GM23248 (cell line): Measurements from ENCODE around the gene ADAD2. TPM values are rescaled to one million over a fixed set of nuclear protein-coding genes. Genes with fewer than 3 reads are reported as not detected.

Experiments used
- DNase-seq: peaks from one replicate; pipeline ENCODE4 v3.0.0-alpha.2; 2015
- H2AFZ ChIP-seq: fragments of 200-600 bp; sonication (generic); 2 replicates; pipeline ENCODE4 v1.6.1; 2016; ENCODE audit warnings: antibody characterized with exemption
- H3F3A ChIP-seq: fragments of 200-600 bp; sonication (generic); 2 replicates; pipeline ENCODE4 v1.6.1; 2016; ENCODE audit warnings: mild to moderate bottlenecking, antibody characterized with exemption, mixed run types; ENCODE audit not compliant: insufficient read depth
- H3K27ac ChIP-seq: fragments of 200-600 bp; sonication (generic); 2 replicates; pipeline ENCODE4 v1.5.1; 2016; ENCODE audit warnings: mild to moderate bottlenecking
- H3K27me3 ChIP-seq: fragments of 200-600 bp; sonication (generic); replicated peaks from 2 replicates; pipeline ENCODE4 v1.6.1; 2016; ENCODE audit warnings: mild to moderate bottlenecking; ENCODE audit not compliant: insufficient read depth
- H3K36me3 ChIP-seq: fragments of 200-600 bp; sonication (generic); 2 replicates; pipeline ENCODE4 v1.6.1; 2016; ENCODE audit warnings: low read depth, mild to moderate bottlenecking
- H3K4me1 ChIP-seq: fragments of 200-600 bp; sonication (generic); 2 replicates; pipeline ENCODE4 v1.6.1; 2016; ENCODE audit warnings: mild to moderate bottlenecking; ENCODE audit not compliant: insufficient read depth
- H3K4me2 ChIP-seq: fragments of 200-600 bp; sonication (generic); one replicate; pipeline ENCODE4 v1.6.1; 2016; ENCODE audit warnings: mild to moderate bottlenecking; ENCODE audit not compliant: unreplicated experiment
- H3K4me3 ChIP-seq: fragments of 200-600 bp; sonication (generic); 2 replicates; pipeline ENCODE4 v1.5.1; 2016; ENCODE audit warnings: mild to moderate bottlenecking
- H3K79me2 ChIP-seq: fragments of 200-600 bp; sonication (generic); 2 replicates; pipeline ENCODE4 v1.6.1; 2016; ENCODE audit warnings: mild to moderate bottlenecking; ENCODE audit not compliant: insufficient read depth
- H3K9ac ChIP-seq: fragments of 200-600 bp; sonication (generic); 2 replicates; pipeline ENCODE4 v1.6.1; 2016; ENCODE audit warnings: mild to moderate bottlenecking
- H3K9me2 ChIP-seq: fragments of 200-600 bp; sonication (generic); 2 replicates; pipeline ENCODE4 v1.6.1; 2016; ENCODE audit warnings: mixed run types, mild to moderate bottlenecking, moderate library complexity; ENCODE audit not compliant: insufficient read depth
- H3K9me3 ChIP-seq: fragments of 200-600 bp; sonication (generic); one replicate; pipeline ENCODE4 v1.6.1; 2017; ENCODE audit warnings: low read depth
- H4K20me1 ChIP-seq: fragments of 200-600 bp; sonication (generic); 2 replicates; pipeline ENCODE4 v1.6.0; 2016; ENCODE audit not compliant: insufficient read depth
- EZH2 ChIP-seq: fragments of 200-600 bp; sonication (generic); IDR thresholded peaks from 2 replicates; pipeline ENCODE4 v1.6.1; 2018; ENCODE audit warnings: antibody characterized with exemption, mild to moderate bottlenecking; ENCODE audit not compliant: insufficient read depth, poor library complexity, severe bottlenecking
- EZH2phosphoT487 ChIP-seq: fragments of 200-600 bp; sonication (generic); IDR thresholded peaks from 2 replicates; pipeline ENCODE4 v1.6.1; 2018; ENCODE audit warnings: antibody characterized with exemption, moderate library complexity, mild to moderate bottlenecking, low read depth; ENCODE audit not compliant: insufficient read depth
- WGBS, 2 experiments: methylation state at CpG; one replicate each; pipeline ENCODE4 v1.1.6; 2015 to 2017; ENCODE audit warnings: low lambda C conversion rate in 2 of 2, low coverage in 1 of 2; ENCODE audit errors: missing lambda C conversion rate in 2 of 2; 5-methylcytosine and 5-hydroxymethylcytosine counted together
- in situ Hi-C: fragments of 300-500 bp; cut with MboI; formaldehyde crosslinking; loops from 2 replicates; pipeline ENCODE4 v1.15.0; 2020
- polyA plus RNA-seq: library from polyadenylated mRNA; unstranded; fragments of >200 nt; fragmentation: Nextera tagmentation; extraction: Ambion mirVana; gene quantifications from 2 replicates; pipeline ENCODE4 v1.2.1, GENCODE V29; 2016
- total RNA-seq: library from RNA; depleted of rRNA; stranded (reverse); fragments of >200 nt; shearing (Covaris generic); gene quantifications from 2 replicates; pipeline ENCODE4 v1.2.3, GENCODE V29; 2014; rRNA removed

The ADAD2 gene
- total and polyA plus RNA-seq, 2 experiments from 2014 or later, result not detected

GRCh38 chr16:84245956-84246678, 55.2 kb downstream of the ADAD2 start:
- H3K9me3 ChIP-seq, result no peaks in the 10 kb centered on the region
- no peak overlapping the region for H2AFZ ChIP-seq
- no peak overlapping the region for H3K9ac ChIP-seq
- H4K20me1 ChIP-seq, result no peaks in the 10 kb centered on the region
- no peak overlapping the region for H3K27ac ChIP-seq
- H3K9me2 ChIP-seq, result no peaks in the 10 kb centered on the region
- H3K4me3 ChIP-seq, result no peak overlapping the region
- in situ Hi-C loops, result no loop called here
- peaks cover 6% of the 10 kb centered on the region; the same call in 1 of the 2 replicates for H3K4me1 ChIP-seq
- no peaks in the 10 kb centered on the region for H3K36me3 ChIP-seq
- 40 to 47% methylated on average over 10 of the region's 10 CpGs for WGBS, 2 experiments
- no peak for DNase-seq
- no peaks in the 10 kb centered on the region for H3K79me2 ChIP-seq
- no peak overlapping the region for H3K4me2 ChIP-seq
- H3K27me3 ChIP-seq, result peaks cover 21% of the 10 kb centered on the region
- H3F3A ChIP-seq, result no peaks in the 10 kb centered on the region
- TF ChIP-seq EZH2 (no peak), EZH2phosphoT487 (no peak)

- H4K20me1 ChIP-seq, result no peaks in the 10 kb centered on the region
- in situ Hi-C loops, result no loop called here
- H3K4me2 ChIP-seq, result no peak overlapping the region
- no peak overlapping the region for H3K27ac ChIP-seq
- peaks cover 16% of the 10 kb centered on the region for H3K27me3 ChIP-seq
- H3K9me3 ChIP-seq, result no peaks in the 10 kb centered on the region
- no peaks in the 10 kb centered on the region for H3K79me2 ChIP-seq
- H3K9me2 ChIP-seq, result no peaks in the 10 kb centered on the region
- H3K4me1 ChIP-seq, result peaks cover 6% of the 10 kb centered on the region; the same call in 1 of the 2 replicates
- H3K9ac ChIP-seq, result no peak overlapping the region
- no peaks in the 10 kb centered on the region for H3K36me3 ChIP-seq
- DNase-seq, result no peak
- TF ChIP-seq EZH2, result no peak
- no peak for TF ChIP-seq EZH2phosphoT487
- H2AFZ ChIP-seq, result no peak overlapping the region
- 50 to 55% methylated on average over 5 of the region's 5 CpGs for WGBS, 2 experiments
- no peaks in the 10 kb centered on the region for H3F3A ChIP-seq
- no peak overlapping the region for H3K4me3 ChIP-seq
These were observed 55.7 kb downstream of the ADAD2 start for GRCh38 chr16:84246679-84247077.

Other genes with a start within 250 kb of the ADAD2 start
- gene OSGIN1, start 237.9 kb upstream of the ADAD2 start, total RNA-seq, result 0.63 and 1.1 TPM in 2 replicates
- 5.7 and 6.3 TPM in 2 replicates for gene OSGIN1, start 237.9 kb upstream of the ADAD2 start, polyA plus RNA-seq
- not detected in 2 replicates for gene NECAB2, start 222.9 kb upstream of the ADAD2 start, total RNA-seq
- 0.62 and 1.2 TPM in 2 replicates for gene NECAB2, start 222.9 kb upstream of the ADAD2 start, polyA plus RNA-seq
- not detected in 2 replicates for gene SLC38A8, start 148.4 kb upstream of the ADAD2 start, total RNA-seq
- not detected in 2 replicates for gene SLC38A8, start 148.4 kb upstream of the ADAD2 start, polyA plus RNA-seq
- 95.7 and 103 TPM in 2 replicates for gene MBTPS1, start 74.2 kb upstream of the ADAD2 start, total RNA-seq
- 84.0 and 88.1 TPM in 2 replicates for gene MBTPS1, start 74.2 kb upstream of the ADAD2 start, polyA plus RNA-seq
- gene HSDL1, start 46.0 kb upstream of the ADAD2 start, total RNA-seq, result 17.0 and 19.9 TPM in 2 replicates
- gene HSDL1, start 46.0 kb upstream of the ADAD2 start, polyA plus RNA-seq, result 10.8 and 12.0 TPM in 2 replicates
- not detected in 2 replicates for gene DNAAF1, start 45.8 kb upstream of the ADAD2 start, total RNA-seq
- gene DNAAF1, start 45.8 kb upstream of the ADAD2 start, polyA plus RNA-seq, result not detected in 2 replicates
- gene TAF1C, start 4.1 kb upstream of the ADAD2 start, total RNA-seq, result 24.7 and 31.5 TPM in 2 replicates
- 13.5 and 18.1 TPM in 2 replicates for gene TAF1C, start 4.1 kb upstream of the ADAD2 start, polyA plus RNA-seq
- not detected in 2 replicates for gene KCNG4, start 48.9 kb downstream of the ADAD2 start, total RNA-seq
- not detected in 2 replicates for gene KCNG4, start 48.9 kb downstream of the ADAD2 start, polyA plus RNA-seq
- gene WFDC1, start 103.7 kb downstream of the ADAD2 start, total RNA-seq, result 0.13 and 0.76 TPM in 2 replicates
- gene WFDC1, start 103.7 kb downstream of the ADAD2 start, polyA plus RNA-seq, result 0.35 and 0.87 TPM in 2 replicates
- not detected in 2 replicates for gene ATP2C2, start 177.4 kb downstream of the ADAD2 start, total RNA-seq
- 0.74 and 0.84 TPM in 2 replicates for gene ATP2C2, start 177.4 kb downstream of the ADAD2 start, polyA plus RNA-seq